ENCODE measurements around the gene ENTREP3.
"Not testable (repeated sequence)": the region's sequence is repeated elsewhere in the genome, so short reads cannot be mapped to it uniquely, and the experiment has no call there.

The ENTREP3 gene

DNA sequence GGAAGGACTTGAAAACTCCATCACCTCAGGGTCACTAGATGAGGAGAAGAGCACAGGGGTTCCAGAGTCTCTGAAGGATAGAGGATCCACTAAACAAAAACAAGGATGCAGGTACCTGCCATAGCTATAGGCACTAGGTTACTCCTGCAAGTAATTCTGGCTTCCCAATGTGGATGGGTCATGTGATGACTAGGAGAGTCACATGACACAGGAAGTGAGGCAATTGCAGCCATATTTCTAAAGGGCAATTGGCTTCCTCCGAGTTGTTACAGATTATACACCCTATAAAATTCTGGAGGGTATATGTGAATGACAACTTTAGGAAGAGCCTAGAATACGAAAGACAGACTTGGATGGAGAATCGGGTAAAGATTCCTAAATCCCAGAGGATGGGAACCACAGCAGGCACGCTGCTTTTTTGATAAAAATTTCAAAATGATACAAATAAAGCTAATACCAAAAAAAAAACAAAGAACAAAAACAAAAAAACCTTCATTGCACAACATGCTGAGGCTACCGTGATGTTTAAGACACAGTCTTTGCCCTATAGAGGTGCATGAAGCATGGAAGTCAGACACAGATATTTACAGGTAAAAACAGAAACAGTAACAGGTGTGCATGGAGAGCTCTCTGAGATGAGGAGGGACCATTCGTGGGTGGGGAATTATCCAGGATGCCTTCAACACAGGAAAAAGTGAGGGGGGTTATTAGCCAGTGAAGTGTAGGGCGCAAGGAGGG is 36.3 kb downstream of the ENTREP3 start:
- Histone ChIP-seq H2BK120ac (ENCODE audit: low read depth, low read length) (no peak overlapping the region), H3K27ac (ENCODE audit: low read length, poor library complexity, severe bottlenecking) (no peak overlapping the region), H3K79me1 (replicated peaks; ENCODE audit: low read length, poor library complexity, severe bottlenecking) (peaks cover 2% of the 10 kb centered on the region), H3K9me3 (ENCODE audit: control insufficient read depth, low read length) (no peaks in the 10 kb centered on the region), H3K14ac (ENCODE audit: low read length in 2 of 2) (no peak overlapping the region), H3K9ac (ENCODE audit: low read length) (peak overlapping the region; percentile 73), H2BK12ac (ENCODE audit: low read length in 2 of 2) (peak overlapping the region in 1 of 2 experiments; percentile 15), H3K4ac (ENCODE audit: low read depth in 1 of 2, low read length in 2 of 2) (no peak overlapping the region), H3K4me3 (ENCODE audit: insufficient read depth in 1 of 2, low read depth in 1 of 2, low read length in 2 of 2) (peak overlapping the region in 1 of 2 experiments; percentile 61), H2BK15ac (ENCODE audit: low read depth, poor library complexity, severe bottlenecking) (no peak overlapping the region), H3K4me1 (ENCODE audit: control insufficient read depth, insufficient read depth, low read depth, low read length) (peaks cover 2% of the 10 kb centered on the region), H3K4me2 (ENCODE audit: low read length, poor library complexity, severe bottlenecking) (no peak overlapping the region), H4K8ac (ENCODE audit: low read length) (peak overlapping the region; percentile 22), H3K18ac (ENCODE audit: low read depth in 1 of 2, low read length in 2 of 2) (peak overlapping the region; percentile 40 to 67), H4K91ac (ENCODE audit: low read length) (no peak overlapping the region), H2BK5ac (ENCODE audit: low read depth, low read length, poor library complexity, severe bottlenecking) (no peak overlapping the region), H3K27me3 (ENCODE audit: control insufficient read depth in 1 of 2, insufficient read depth in 1 of 2, low read length in 2 of 2) (no peaks in the 10 kb centered on the region), H3K36me3 (ENCODE audit: control insufficient read depth in 1 of 2, insufficient read depth in 2 of 2, low read depth in 1 of 2, low read length in 2 of 2) (peaks cover 15 to 28% of the 10 kb centered on the region in 2 experiments), H2AK5ac (ENCODE audit: low read length, severe bottlenecking) (no peak overlapping the region), H3K23ac (ENCODE audit: low read length in 2 of 2) (no peak overlapping the region), H2AFZ (ENCODE audit: low read depth, low read length) (no peak overlapping the region)
- WGBS, result 75% methylated on average over 6 of the region's 7 CpGs
- peak; percentile 62 for DNase-seq

DNA sequence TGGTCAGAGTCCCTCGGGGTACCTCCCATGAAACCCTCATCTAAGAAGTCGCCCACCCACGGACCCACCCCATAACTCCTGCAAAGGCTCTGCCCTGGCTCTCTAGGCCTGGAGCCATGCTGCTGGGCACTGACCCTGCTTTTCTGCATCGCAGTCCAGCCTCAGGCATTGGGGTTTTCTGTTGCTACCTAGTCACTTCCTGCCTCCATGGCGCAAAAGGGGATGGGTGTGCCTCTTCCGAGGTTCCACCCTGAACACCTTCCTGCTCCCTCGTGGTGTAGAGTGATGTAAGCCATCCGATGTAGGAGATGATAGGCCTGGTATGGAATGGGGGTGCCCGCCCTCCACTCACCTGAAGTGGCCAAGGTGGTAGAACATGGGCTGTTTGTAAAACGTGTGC is 40.6 kb downstream of the ENTREP3 start:
- not testable (repeated sequence) for DNase-seq; H3K4me2 ChIP-seq (ENCODE audit: low read length, poor library complexity, severe bottlenecking); H2BK120ac ChIP-seq (ENCODE audit: low read depth, low read length); H3K9ac ChIP-seq (ENCODE audit: low read length); H3K23ac ChIP-seq (ENCODE audit: low read length in 2 of 2); H3K27me3 ChIP-seq (ENCODE audit: control insufficient read depth in 1 of 2, insufficient read depth in 1 of 2, low read length in 2 of 2); H3K4ac ChIP-seq (ENCODE audit: low read depth in 1 of 2, low read length in 2 of 2); H4K8ac ChIP-seq (ENCODE audit: low read length); H3K4me1 ChIP-seq (ENCODE audit: control insufficient read depth, insufficient read depth, low read depth, low read length); H2BK5ac ChIP-seq (ENCODE audit: low read depth, low read length, poor library complexity, severe bottlenecking); H2BK12ac ChIP-seq (ENCODE audit: low read length in 2 of 2); H3K18ac ChIP-seq (ENCODE audit: low read depth in 1 of 2, low read length in 2 of 2); H3K27ac ChIP-seq (ENCODE audit: low read length, poor library complexity, severe bottlenecking); H3K4me3 ChIP-seq (ENCODE audit: insufficient read depth in 1 of 2, low read depth in 1 of 2, low read length in 2 of 2); H2AK5ac ChIP-seq (ENCODE audit: low read length, severe bottlenecking); H4K91ac ChIP-seq (ENCODE audit: low read length); H2BK15ac ChIP-seq (ENCODE audit: low read depth, poor library complexity, severe bottlenecking); H3K14ac ChIP-seq (ENCODE audit: low read length in 2 of 2); H3K9me3 ChIP-seq (ENCODE audit: control insufficient read depth, low read length); H2AFZ ChIP-seq (ENCODE audit: low read depth, low read length)
- WGBS, result 91% methylated on average over 2 of the region's 10 CpGs
- Histone ChIP-seq H3K36me3 (ENCODE audit: control insufficient read depth in 1 of 2, insufficient read depth in 2 of 2, low read depth in 1 of 2, low read length in 2 of 2) (peaks cover 21 to 48% of the 10 kb centered on the region in 2 experiments), H3K79me1 (replicated peaks; ENCODE audit: low read length, poor library complexity, severe bottlenecking) (peaks cover 11% of the 10 kb centered on the region)

DNA sequence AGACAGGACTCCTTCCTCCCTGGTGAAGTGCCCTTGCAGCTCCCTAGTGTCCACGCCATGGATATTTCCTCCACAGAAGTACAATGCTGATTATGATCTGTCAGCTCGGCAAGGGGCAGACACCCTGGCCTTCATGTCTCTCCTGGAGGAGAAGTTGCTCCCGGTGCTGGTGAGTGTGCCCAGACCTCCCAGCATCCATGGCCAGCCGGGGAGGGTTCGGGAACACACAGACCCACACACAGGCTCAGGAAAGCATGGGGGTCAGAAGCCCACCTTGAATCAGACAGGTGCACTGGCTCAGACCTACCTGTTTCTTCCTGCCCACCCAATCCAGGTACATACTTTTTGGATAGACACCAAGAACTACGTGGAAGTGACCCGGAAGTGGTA is 43.2 kb downstream of the ENTREP3 start:
- peaks cover 12% of the 10 kb centered on the region for H3K4me1 ChIP-seq (ENCODE audit: control insufficient read depth, insufficient read depth, low read depth, low read length)
- H3K9me3 ChIP-seq (ENCODE audit: control insufficient read depth, low read length); H4K8ac ChIP-seq (ENCODE audit: low read length); H3K4me3 ChIP-seq (ENCODE audit: insufficient read depth in 1 of 2, low read depth in 1 of 2, low read length in 2 of 2); H2BK5ac ChIP-seq (ENCODE audit: low read depth, low read length, poor library complexity, severe bottlenecking); H3K27me3 ChIP-seq (ENCODE audit: control insufficient read depth in 1 of 2, insufficient read depth in 1 of 2, low read length in 2 of 2); H2AFZ ChIP-seq (ENCODE audit: low read depth, low read length); H3K23ac ChIP-seq (ENCODE audit: low read length in 2 of 2); H2BK120ac ChIP-seq (ENCODE audit: low read depth, low read length); H2BK15ac ChIP-seq (ENCODE audit: low read depth, poor library complexity, severe bottlenecking); H3K27ac ChIP-seq (ENCODE audit: low read length, poor library complexity, severe bottlenecking); H3K18ac ChIP-seq (ENCODE audit: low read depth in 1 of 2, low read length in 2 of 2); H3K4ac ChIP-seq (ENCODE audit: low read depth in 1 of 2, low read length in 2 of 2); H3K14ac ChIP-seq (ENCODE audit: low read length in 2 of 2); H4K91ac ChIP-seq (ENCODE audit: low read length); H3K9ac ChIP-seq (ENCODE audit: low read length); DNase-seq; H2AK5ac ChIP-seq (ENCODE audit: low read length, severe bottlenecking); H2BK12ac ChIP-seq (ENCODE audit: low read length in 2 of 2); H3K4me2 ChIP-seq (ENCODE audit: low read length, poor library complexity, severe bottlenecking): not testable (repeated sequence)
- 94% methylated on average over 3 of the region's 7 CpGs for WGBS
- peaks cover 21 to 40% of the 10 kb centered on the region in 2 experiments for H3K36me3 ChIP-seq (ENCODE audit: control insufficient read depth in 1 of 2, insufficient read depth in 2 of 2, low read depth in 1 of 2, low read length in 2 of 2)
- H3K79me1 ChIP-seq (replicated peaks; ENCODE audit: low read length, poor library complexity, severe bottlenecking), result peaks cover 15% of the 10 kb centered on the region

DNA sequence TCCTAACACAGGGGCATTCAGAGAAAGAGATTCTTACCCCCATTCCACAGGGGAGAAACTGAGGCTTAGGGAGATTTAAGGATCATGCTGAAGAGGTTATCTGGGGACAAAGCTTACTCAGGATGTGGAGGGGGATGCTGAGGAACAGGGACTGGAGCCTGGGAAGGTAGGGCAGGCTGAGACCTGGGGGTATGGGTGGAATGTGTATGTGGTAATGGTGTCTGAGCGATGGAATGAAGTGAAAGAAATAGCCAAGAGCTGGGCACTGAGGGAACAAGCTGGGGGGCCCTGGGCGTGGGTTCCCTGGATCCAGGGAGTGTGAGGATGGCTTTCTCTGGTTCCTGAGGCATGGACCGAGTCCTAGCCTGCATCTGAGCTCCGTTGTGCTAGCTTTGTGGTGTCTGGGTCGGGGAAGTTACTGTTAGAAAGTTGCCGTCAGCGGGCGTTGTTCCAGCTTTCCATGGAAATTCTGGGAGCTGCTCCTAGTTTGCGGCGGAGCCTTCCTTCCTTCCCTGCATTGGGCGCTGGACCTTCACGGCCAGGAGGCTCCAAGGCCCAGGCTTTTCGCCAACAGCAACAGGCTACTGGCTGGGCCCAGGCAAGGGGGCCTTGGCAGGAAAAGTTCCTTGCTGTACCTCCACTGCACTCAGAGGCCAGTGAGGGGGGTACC is 43.8 kb downstream of the ENTREP3 start:
- not testable (repeated sequence) for H2BK5ac ChIP-seq (ENCODE audit: low read depth, low read length, poor library complexity, severe bottlenecking); H3K27ac ChIP-seq (ENCODE audit: low read length, poor library complexity, severe bottlenecking); H4K91ac ChIP-seq (ENCODE audit: low read length); H2BK12ac ChIP-seq (ENCODE audit: low read length in 2 of 2); H2AFZ ChIP-seq (ENCODE audit: low read depth, low read length); H3K4me3 ChIP-seq (ENCODE audit: insufficient read depth in 1 of 2, low read depth in 1 of 2, low read length in 2 of 2); DNase-seq; H2AK5ac ChIP-seq (ENCODE audit: low read length, severe bottlenecking); H3K27me3 ChIP-seq (ENCODE audit: control insufficient read depth in 1 of 2, insufficient read depth in 1 of 2, low read length in 2 of 2); H3K23ac ChIP-seq (ENCODE audit: low read length in 2 of 2); H4K8ac ChIP-seq (ENCODE audit: low read length); H3K18ac ChIP-seq (ENCODE audit: low read depth in 1 of 2, low read length in 2 of 2); H3K4ac ChIP-seq (ENCODE audit: low read depth in 1 of 2, low read length in 2 of 2); H3K9me3 ChIP-seq (ENCODE audit: control insufficient read depth, low read length); H3K4me2 ChIP-seq (ENCODE audit: low read length, poor library complexity, severe bottlenecking); H2BK120ac ChIP-seq (ENCODE audit: low read depth, low read length); H3K14ac ChIP-seq (ENCODE audit: low read length in 2 of 2); H3K9ac ChIP-seq (ENCODE audit: low read length); H2BK15ac ChIP-seq (ENCODE audit: low read depth, poor library complexity, severe bottlenecking)
- 92% methylated on average over 12 of the region's 13 CpGs for whole genome bisulfite sequencing
- Histone ChIP-seq H3K36me3 (ENCODE audit: control insufficient read depth in 1 of 2, insufficient read depth in 2 of 2, low read depth in 1 of 2, low read length in 2 of 2) (peaks cover 21 to 36% of the 10 kb centered on the region in 2 experiments), H3K4me1 (ENCODE audit: control insufficient read depth, insufficient read depth, low read depth, low read length) (peaks cover 14% of the 10 kb centered on the region), H3K79me1 (replicated peaks; ENCODE audit: low read length, poor library complexity, severe bottlenecking) (peaks cover 15% of the 10 kb centered on the region)
